H1 (cell line): ENCODE results near the gene KSR2.

Source experiments
- CEBPB ChIP-seq: IDR thresholded peaks from 2 replicates; pipeline ENCODE4 v1.6.1; 2012; ENCODE audit warnings: low read depth, low read length
- CTCF ChIP-seq, 3 experiments: IDR thresholded peaks; 1 replicate in 2 of 3; 2 replicates in 1 of 3; pipeline versions ENCODE4 v1.5.1 to v1.6.1; 2011; ENCODE audit warnings: low read length in 3 of 3, mild to moderate bottlenecking in 3 of 3, inconsistent platforms in 2 of 3, low read depth in 1 of 3, moderate library complexity in 1 of 3; ENCODE audit not compliant: insufficient read depth in 1 of 3; ENCODE audit errors: control extremely low read depth in 1 of 3
- EZH2 ChIP-seq: fragments of 200-600 bp; sonication (generic); IDR thresholded peaks from 2 replicates; pipeline ENCODE4 v1.7.1; 2012; ENCODE audit warnings: low read depth, mild to moderate bottlenecking, moderate library complexity, low read length, inconsistent platforms; ENCODE audit not compliant: severe bottlenecking
- HDAC6 ChIP-seq: IDR thresholded peaks from one replicate; pipeline ENCODE4 v1.7.1; 2012; ENCODE audit warnings: low read depth, mild to moderate bottlenecking, inconsistent platforms, low read length, moderate library complexity
- JUN ChIP-seq: IDR thresholded peaks from 2 replicates; pipeline ENCODE4 v1.6.1; 2011; ENCODE audit warnings: low read depth, mild to moderate bottlenecking, improper control_type of control experiment, low read length
- POLR2A ChIP-seq, 2 experiments: IDR thresholded peaks; 1 replicate in 1 of 2; 2 replicates in 1 of 2; pipeline ENCODE4 v1.6.1; 2011; ENCODE audit warnings: low read depth in 2 of 2, low read length in 2 of 2, mild to moderate bottlenecking in 2 of 2; ENCODE audit errors: control extremely low read depth in 1 of 2
- POLR2AphosphoS5 ChIP-seq: IDR thresholded peaks from 2 replicates; pipeline ENCODE4 v1.6.1; 2011; ENCODE audit warnings: low read depth, low read length

GRCh38 chr12:117718141-117718540, 250.6 kb downstream of the KSR2 start:
- no peak for TF ChIP-seq CTCF (IDR thresholded peaks at IDR 0.05; ENCODE audit: control extremely low read depth in 1 of 3, insufficient read depth in 1 of 3, low read depth in 1 of 3, low read length in 3 of 3)
- TF ChIP-seq HDAC6 = no peak
- TF ChIP-seq POLR2AphosphoS5 = no peak
- TF ChIP-seq POLR2A (IDR thresholded peaks at IDR 0.05; ENCODE audit: control extremely low read depth in 1 of 2, low read depth in 2 of 2, low read length in 2 of 2) = no peak
- TF ChIP-seq CEBPB = no peak
- TF ChIP-seq EZH2 = no peak
- no peak for TF ChIP-seq JUN
